ENCODE data around the gene NREP.
"Not testable (repeated sequence)": the region's sequence is repeated elsewhere in the genome, so short reads cannot be mapped to it uniquely, and the experiment has no call there.

NREP gene

DNA sequence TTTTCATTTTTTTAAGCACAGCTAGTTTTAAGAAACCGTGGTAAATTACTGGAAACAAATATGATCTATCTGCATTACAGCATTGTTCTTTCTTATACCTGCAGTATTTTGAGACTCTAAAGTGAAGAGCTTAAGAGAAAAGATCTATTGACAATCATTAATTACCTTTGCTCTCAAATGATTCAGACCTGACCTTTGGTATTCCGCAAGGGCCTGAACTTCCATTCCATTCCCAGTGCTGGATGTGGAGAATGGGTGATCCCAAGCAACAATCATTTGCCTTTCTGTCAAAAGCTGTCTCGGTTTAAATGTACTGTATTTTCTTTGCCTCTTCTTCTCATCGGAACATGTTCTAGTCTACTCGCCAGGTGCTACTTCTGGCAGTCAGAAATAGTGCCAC is 18.9 kb downstream of the NREP start:
- DNase-seq (ENCODE audit: low spot score), result no peak

DNA sequence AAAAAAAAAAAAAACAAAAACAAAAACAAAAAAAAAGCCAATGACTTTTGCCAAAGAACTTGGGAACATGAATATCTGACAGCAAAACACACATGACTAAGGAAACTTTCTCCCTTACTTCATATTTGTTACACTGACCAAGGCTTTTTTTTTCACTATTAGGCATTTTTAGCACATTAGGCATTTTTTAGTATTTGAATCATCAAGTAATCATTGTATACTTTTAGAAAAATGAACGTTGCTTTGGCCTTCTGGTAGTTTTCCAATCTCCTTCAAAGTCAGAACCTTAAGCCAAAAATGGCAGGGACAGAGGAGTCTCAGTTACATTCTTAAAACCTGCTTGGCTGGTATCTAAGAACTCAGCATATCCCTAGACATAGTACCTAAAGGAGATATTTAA is 19.3 kb downstream of the NREP start:
- no peak for DNase-seq (ENCODE audit: low spot score)

DNA sequence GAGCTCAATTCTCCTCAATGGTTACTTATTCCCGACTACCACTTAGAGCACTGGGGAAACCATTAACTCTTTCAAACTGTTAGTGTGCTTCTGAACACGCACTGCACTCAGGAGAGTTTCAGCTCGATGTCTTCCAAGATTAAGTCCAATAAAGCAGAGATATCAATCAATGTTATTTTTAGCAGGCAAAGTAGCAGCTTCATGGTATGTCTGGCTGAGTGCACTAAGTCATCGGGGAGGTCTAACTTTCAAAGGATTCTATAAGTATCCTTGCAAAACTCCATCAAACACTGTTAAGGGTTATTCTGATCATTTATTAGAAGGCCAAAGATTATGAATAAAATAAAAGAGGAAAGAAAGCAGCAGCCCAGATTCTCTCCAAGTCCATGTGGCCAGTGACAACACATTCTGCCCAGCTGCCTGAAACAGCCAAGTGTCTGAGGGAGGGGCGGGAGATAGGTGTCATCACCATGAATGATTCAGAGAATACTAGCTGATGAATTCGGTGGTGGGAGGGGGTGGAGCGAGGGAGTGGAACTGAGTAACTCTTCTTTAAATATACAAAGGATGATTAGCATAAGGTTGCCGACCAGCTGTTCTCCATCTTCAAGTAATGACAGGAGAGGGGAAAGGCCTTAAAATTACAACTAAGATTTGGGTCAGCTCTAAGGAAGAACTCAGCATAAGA is 21.3 kb downstream of the NREP start:
- no peak for DNase-seq (ENCODE audit: low spot score)

DNA sequence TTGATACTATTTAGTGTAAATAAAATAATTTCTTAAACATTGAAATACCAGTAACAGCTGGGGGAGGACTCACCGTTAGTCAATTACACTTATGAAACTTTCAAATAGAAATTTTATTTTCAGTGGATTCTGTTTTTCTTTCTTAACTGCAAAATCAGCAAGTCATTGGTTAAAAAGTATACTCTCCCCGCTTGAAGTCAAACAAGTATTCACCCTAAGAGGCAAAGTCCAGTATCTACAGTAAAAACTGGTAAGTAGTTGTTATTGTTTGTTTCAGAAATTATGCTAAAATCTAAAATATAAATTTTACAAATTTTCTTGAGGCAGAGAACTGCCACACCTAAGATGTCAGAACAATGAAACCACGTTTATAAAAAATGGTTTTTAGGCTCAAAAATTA is 22.4 kb downstream of the NREP start:
- DNase-seq (ENCODE audit: low spot score), result no peak

DNA sequence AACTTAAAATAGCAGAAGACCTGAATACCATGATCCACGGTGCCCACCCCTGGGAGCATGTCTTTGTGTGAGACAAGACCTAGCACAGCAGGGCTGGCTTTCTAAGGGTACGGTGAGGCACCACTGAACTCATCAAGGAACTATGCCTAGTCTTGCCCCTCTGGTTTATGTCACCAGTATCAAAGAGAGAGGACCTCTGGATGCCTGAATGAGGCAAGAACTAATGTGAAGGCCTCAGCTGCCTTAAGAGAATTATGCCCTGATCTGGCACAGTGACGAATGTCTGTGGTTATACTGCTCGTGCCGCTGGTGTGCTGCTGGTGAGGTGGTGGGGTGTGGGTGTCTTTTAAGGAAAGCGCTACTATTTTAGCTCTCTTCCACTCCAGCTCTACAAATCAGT is 23.0 kb downstream of the NREP start:
- DNase-seq (ENCODE audit: low spot score), result no peak

DNA sequence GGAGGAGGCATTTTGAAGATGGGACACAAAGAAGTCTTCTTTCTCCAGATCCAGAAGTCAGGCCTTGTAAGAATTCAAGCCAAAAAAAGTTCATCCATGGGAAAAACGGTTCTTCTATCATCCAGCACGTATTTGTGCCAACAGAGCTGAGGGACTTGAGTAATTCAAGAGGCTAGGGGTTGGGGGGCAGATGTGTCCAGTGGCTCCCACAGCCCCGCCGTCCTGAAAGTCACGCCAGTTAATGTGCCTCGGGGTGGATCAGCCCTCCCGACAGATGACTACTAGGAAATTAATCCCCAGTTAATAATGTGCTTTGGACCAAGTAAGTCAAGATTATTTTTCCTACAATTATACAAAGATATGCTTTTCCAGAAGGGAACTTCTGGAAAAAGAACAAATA is 23.4 kb downstream of the NREP start:
- no peak for DNase-seq (ENCODE audit: low spot score)

DNA sequence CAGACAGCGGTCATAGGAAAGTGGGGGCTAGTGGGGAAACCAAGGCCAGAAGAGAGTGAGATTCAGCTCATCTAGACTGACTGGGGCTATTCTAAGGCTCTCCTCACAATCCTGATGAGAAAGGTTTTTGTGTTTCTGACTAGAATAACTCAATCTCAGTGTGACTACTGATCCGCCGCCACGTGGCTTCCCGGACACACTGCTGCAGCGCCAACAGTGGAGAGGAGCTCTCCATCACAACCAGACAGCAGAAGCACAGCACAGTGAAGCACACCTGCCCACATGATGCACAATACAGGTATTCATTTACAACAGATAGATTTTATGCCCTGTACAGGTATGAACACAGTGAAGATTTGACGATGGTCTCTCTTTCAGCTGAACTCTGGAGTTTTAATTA is 25.4 kb downstream of the NREP start:
- DNase-seq (ENCODE audit: low spot score), result no peak

DNA sequence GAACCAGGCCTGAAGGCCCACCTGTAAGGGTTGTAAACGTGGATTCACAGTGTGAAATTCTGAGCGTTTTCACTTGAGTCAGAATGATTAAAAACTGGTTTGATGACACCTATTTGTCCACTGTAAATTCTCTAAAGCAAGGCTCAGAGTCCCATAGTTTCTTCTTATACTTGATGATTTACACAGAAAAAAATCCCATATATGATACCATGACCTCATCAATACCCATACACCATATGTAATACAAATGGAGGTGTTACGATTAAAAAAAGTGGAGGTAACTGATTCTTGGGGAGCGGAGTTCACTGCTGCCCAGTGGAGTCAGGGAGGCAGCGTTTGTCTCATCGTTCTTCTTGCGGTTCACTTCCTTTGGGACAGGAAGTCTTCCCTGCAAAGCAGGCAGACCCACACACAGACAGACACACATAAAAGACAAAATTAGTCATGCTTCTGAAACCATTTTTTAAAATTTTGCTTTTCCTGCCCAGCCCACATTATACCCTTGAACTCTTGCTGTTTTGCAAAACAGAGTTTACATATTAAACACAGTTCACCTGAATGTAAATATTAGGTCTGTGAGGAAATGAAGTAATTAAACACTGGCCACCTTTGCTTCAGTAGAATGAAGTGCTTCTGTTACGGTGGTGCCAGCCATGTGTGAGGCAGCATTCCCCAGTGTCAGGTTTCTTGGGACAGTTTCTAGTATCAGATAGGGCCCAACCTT is 26.2 kb downstream of the NREP start:
- DNase-seq (ENCODE audit: low spot score), result no peak

DNA sequence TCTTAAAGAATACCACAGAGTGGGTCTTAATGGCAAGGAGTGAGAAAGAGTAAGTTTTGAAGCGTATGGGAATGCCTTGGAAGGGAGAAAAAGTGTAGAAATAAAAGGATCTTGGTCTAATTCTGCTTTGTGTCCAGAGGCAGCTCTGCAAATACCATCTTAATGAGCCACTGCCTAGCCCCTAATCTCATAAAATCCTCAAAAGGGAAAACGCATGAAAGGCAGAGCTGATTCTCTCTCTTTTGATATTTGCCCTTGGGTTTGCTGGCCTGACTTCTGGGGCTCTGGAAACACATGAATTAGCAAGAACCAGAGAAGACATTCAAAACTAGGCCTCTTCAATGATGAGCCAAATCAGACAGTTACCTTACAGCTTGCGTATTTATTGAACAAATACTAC is 28.1 kb downstream of the NREP start:
- no peak for DNase-seq (ENCODE audit: low spot score)

DNA sequence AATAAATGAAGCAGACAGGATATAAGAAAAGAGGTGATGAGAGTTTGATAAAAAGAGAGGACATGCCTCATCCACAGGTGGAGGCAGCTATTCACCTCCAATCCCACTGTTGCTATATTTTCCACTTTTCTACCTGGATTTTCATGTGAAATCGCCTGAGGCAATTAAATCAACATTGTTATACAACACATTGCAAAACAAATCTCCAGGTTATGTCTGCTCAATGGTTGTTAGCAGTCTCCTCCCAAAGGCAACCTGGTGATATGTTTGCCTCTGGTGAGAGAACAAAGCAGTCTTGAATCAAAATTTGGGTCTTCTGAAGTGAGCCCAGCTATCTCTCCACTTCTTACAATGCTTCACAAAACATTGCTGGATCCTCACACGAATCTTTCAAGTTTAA is 30.0 kb downstream of the NREP start:
- DNase-seq (ENCODE audit: low spot score), result no peak

DNA sequence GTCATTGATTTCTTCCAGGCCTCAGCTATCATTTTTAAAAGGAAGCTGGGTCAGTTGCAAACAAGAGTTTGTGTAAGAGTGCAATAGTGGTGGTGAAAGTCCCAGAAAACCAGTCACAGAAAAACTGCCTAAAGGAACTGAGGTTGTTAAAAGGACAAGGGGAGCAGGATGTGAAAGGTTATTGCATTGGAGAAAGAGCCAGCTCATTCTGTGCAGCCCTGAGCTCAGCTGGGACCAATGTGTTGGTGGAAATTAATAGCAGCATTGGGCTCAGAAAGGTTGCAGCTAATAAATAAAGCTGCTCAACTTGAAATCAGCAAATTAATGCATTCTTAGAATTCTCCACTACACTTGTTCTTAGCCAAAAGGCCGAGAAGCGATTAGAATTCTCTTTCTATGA is 34.9 kb downstream of the NREP start:
- DNase-seq (ENCODE audit: low spot score), result no peak

DNA sequence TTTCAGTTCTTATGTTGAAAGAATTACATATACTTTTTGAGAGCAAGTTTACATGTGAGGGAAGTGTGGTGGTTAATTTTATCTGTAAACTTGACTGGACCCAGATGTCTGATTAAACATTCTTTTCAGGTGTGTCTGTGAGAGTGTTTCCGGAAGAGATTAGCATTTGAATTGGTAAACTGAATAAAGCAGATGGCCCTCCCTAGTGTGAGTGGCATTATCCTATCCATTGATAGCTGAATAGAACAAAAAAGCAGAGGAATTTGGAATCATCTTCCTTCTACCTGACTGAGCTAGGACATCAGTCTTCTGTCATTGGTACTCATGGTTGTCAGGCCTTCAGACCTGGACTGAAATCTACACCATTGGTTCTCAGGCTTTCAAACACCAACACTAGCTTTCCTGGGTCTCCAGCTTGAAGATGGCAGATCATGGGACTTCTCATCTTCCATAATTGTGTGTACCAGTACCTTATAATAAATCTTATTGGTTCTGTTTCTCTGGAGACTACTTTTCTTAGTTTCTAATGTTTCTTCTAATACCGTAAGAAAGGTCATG is 36.6 kb downstream of the NREP start:
- no peak for DNase-seq (ENCODE audit: low spot score)

DNA sequence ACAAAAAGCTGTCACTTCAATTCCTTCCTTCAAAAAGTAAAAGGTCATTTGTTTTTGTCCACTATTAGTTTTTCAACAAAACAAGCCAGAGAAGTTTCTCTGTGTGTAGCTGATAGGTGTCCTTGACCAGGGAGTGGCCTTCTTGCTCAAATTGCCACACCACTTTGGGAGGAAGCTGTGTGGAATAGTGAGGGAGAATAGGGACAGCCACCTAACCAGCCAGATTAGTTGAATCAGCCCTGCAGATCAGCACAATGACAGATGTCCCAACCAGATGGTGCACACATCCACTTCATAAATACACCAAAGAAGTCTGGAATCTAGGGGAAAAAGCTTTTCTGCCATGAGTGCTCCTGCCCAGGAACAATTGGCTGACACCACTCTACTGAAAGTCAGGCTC is 37.2 kb downstream of the NREP start:
- no peak for DNase-seq (ENCODE audit: low spot score)

DNA sequence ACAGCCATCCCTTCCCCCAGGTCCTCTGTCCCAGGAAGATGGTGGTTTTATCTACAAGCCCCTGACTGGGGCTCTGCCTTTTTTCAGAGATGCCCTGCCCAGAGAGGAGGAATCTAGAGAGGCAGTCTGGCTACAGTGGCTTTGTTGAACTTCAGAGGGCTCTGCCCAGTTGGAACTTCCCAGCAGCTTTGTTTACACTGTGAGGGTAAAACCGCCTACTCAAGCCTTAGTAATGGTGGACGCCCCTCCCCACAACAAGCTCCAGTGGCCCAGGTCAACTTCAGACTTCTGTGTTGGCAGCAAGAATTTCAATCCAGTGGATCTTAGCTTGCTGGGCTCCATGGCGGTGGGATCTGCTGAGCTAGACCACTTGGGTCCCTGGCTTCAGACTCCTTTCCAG is 40.2 kb downstream of the NREP start:
- DNase-seq (ENCODE audit: low spot score), result not testable (repeated sequence)

DNA sequence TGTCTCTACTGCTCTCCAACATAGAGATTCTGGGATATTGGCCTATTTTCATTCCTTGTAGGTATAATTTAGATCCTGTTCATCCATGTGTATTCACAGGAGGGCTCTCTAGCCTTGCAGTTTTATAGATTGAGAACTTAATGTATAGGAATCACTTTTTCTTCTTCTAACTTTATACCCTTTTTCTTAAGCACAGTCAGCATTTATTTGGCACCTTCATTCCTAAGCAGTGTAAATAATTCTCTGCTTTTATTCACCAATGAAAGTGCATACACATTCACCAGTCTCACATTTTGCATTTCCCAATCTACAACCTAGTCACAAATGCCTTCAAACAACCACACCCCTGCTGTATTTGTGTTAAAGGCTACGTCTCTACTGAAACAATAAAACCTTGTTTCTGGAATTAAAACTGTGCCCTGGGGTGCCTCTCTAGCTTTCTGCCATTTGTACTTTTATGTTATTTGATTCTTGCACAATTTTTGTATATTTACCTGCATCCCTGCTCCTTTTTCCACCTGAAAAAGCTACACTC is 49.3 kb downstream of the NREP start:
- no peak for DNase-seq (ENCODE audit: low spot score)

DNA sequence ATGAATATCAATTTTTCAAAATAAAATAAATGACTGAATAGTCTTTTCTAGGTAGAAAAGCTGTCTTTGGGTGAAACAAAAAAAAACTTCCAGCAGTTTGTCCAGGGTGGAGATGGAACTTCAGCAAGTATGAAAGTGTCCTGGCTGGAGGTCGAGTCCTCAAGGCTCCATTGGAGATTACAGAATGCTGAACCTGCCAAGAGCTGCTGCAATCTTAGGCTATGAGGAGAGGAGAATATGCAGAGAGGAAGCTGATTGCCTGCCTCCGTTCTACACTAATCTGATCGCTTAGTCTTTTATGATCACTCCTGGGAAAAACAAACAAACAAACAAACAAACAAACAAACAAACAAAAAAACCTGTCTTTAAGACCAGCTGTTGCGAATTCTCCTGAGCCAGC is 50.6 kb downstream of the NREP start:
- DNase-seq (ENCODE audit: low spot score), result no peak

DNA sequence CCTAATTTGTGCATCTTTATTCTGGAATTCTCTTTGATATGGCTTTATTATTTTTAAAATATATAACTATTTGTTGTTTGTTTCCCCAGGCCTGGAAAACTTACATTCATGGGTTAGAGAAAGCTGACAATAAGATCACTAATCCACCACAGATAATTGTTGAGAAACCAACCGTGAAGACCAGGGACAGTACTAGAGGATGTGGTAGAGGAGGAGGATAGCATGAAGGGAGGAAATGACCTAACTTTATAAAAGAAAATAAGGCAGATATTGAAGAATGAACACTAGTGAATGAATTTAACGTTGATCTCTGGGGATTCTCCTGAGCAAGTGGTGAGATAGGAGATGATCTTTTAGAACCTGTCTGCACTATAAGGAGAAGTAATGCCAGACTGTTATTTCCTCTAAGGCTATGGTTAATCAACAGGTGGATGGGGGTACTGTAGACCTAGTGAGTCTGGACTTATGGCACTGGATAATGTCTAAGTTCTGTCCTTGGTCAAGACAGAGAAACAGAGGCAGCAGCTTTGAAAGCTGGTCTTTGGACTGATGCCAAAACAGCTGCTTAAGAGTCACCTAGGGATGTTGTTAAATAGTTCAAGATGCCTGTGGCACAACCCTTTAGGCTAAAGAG is 52.4 kb downstream of the NREP start:
- no peak for DNase-seq (ENCODE audit: low spot score)

DNA sequence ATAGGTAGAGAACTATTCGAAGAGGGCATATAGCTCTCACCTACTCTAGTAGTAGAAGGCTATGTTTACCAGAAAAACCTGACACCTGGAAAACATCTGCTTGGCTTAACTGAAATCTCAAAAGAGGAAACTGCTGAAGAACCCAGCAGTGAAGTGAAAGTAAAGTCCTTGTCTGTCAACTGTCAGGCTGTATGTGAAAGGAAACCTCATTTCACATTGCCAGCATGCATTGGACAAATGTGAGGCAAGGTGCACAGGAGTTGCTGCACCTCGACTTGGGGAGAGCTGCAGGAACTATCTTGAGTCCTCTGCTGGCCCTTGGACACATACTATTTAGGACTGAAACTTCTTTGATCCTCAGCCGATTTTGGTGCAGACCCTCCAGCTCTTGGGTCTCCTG is 53.3 kb downstream of the NREP start:
- no peak for DNase-seq (ENCODE audit: low spot score)

DNA sequence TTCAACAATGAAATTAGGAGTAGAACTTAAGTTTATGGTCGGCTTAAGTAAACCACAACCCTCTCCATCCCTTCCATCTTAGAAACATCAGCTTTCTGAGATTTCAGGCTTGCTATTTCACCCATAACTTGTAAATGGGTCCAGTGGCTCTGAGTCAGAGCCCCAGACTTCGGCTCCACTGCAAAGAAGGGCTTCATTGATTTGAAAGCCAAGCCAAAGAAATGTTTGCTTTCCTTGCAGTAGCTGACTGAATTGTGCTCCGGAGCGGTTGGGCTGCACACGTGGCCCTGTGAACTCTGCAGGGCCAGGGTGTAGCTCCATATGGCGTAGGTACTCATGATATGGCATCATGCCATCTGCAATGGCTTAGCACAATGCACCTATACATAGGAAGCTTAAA is 57.0 kb downstream of the NREP start:
- DNase-seq (ENCODE audit: low spot score), result no peak

DNA sequence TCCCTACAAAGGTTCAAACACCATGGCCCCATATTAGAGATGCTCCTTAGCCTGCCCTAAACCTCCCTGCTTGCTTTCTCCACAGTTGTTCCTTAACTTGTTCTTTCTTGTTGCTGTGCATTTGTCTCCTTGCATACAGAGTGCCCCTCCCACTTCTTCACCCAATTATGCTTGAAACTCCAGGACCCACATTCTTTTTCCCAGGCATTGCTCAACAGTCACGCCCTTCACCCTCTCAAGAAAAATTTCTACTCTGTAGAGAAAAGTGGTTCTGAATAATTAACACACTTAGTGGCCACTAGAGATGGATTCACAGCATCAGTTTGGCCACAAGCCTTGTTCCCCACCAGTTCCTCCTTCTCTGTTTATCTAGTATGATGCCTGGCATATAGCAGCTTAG is 57.7 kb downstream of the NREP start:
- DNase-seq (ENCODE audit: low spot score), result no peak

DNA sequence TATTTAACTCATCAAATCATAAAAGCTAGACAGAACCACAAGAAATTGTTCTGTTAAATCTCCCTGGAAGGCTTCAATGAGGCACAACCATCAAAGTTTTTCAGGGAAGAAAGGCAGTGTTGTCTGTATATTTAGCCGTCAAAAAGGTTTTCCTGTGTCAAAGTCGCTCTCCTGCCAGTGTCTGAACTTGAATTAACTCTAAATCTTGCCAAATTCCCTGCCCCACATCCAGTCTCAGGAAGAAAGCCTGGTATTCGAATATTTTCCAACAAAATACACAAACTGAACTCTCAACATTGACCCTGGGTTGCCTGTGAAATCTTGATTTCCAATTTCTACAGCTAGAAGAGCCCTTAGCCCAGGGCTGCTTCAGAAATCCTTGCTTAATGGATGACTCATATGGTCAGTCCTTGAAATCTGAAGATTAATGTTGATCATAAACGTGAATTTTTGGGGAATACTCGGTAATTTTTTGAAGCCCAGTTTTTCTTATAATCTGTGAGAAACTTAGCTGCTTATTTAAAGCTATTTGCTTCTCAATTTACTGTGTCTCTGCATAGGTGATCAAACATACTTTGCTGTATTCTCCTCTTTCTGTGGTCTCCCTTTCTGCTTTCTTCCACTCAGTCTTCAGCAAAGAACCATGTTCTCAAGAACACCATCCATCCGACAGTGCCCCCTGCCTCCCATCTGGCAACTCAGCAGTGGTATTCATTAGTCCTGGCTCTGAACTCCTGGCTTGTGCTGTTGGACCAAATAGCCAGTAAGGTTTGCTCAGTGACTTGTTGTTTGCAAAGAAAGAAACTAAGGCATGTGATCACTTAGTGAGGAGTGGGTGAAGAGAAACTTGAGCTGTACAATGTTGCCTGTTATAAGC is 58.9 kb downstream of the NREP start:
- DNase-seq (ENCODE audit: low spot score), result no peak

DNA sequence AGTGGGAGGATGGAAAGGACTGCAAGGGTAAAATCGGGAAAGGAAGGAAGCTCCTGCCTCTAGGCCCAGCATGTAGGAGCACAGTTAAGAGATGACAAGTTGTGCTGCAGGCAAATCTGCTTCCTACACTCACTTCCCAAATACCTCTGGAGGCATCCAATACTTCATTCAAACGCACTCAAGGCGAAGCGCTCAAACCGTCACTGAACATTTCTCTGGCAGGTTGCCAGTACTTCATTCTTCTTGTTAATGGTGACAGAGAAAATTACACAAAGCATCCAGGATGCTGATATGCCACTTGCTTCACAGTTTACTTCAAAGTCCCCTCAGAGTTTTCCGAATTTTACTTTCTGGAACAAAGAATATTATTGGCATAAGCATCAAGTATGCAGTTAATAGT is 59.8 kb downstream of the NREP start:
- DNase-seq (ENCODE audit: low spot score), result no peak

All from LoVo (cell line).